Amniotic epithelial cell (primary cell): ENCODE data around the gene SLC36A4.
A peak's percentile ranks its signal among the peaks of the same experiment; 100 is the strongest.
"Not testable (repeated sequence)": the region's sequence is repeated elsewhere in the genome, so short reads cannot be mapped to it uniquely, and the experiment has no call there.

Experiments
- DNase-seq: peaks from one replicate; pipeline ENCODE4 v3.0.0-alpha.2; 2010; ENCODE audit warnings: low read depth

SLC36A4 gene

GRCh38 chr11:93118276-93118675, 79.5 kb downstream of the SLC36A4 start:
- no peak for DNase-seq

GRCh38 chr11:93117565-93117964, 80.2 kb downstream of the SLC36A4 start:
- no peak for DNase-seq

- peak; percentile 10 for DNase-seq
Measured at GRCh38 chr11:93116641-93117441, 81.0 kb downstream of the SLC36A4 start.

GRCh38 chr11:93114304-93114703, 83.5 kb downstream of the SLC36A4 start:
- no peak for DNase-seq

GRCh38 chr11:93113824-93114223, 84.0 kb downstream of the SLC36A4 start:
- DNase-seq = no peak

GRCh38 chr11:93111147-93111546, 86.6 kb downstream of the SLC36A4 start:
- not testable (repeated sequence) for DNase-seq

GRCh38 chr11:93100211-93100610, 97.6 kb downstream of the SLC36A4 start:
- DNase-seq = peak; percentile 18

DNA sequence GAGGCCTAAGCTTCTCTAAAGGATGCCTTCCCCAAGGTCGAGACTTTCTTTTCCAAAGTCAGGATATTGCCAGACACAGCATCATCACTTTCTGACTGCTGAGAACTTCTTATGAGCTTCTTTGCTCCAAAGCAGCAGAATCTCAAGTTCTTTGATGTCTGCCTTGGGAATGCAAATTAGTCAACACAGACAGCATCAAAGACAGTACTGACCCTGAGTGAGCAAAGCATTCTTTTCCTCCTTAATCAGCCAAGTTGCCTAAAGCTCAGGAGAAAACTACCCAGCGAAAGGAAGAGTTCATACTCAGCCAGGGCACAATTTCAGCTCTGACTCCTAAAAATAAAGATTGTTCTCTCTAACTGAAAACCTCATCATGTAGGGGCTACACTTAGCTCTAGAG, 98.0 kb downstream of the SLC36A4 start:
- DNase-seq = peak; percentile 40
